ENCODE data around the gene ROBO4. TPM values are rescaled to one million over a fixed set of nuclear protein-coding genes. Genes with fewer than 3 reads are reported as not detected.

ROBO4 gene
- total RNA-seq, 1 experiment from 2014 or later, result 1.6 TPM

GRCh38 chr11:124943254-124943616 lies 45.6 kb upstream of the ROBO4 start:
- TF ChIP-seq EZH2 (IDR thresholded peaks at IDR 0.05; ENCODE audit: low read length, unreplicated experiment) (no peak), CTCF (conservative IDR thresholded peaks at IDR 0.05; ENCODE audit: low read depth, low read length) (no peak), EZH2phosphoT487 (IDR thresholded peaks at IDR 0.05; ENCODE audit: borderline replicate concordance, low read length) (no peak)
- H3K9me2 ChIP-seq (replicated peaks; ENCODE audit: low read length), result no peaks in the 10 kb centered on the region
- H3K9me3 ChIP-seq (ENCODE audit: low read length), result no peaks in the 10 kb centered on the region
- POLR2A ChIA-PET (ENCODE audit: unreplicated experiment), result no interaction called here
- no TSS peak for BruUV-seq (replicated peaks)
- DNase-seq (no peak), ATAC-seq (no peak)
- no peak overlapping the region for H3K4me3 ChIP-seq (ENCODE audit: low read length)
- CTCF ChIA-PET, result interaction anchor here (0.5 kb wide), 1 partner anchor 16 kb away, joined by 3 read pairs; no protein-coding TSS in a partner anchor
- H3K27ac ChIP-seq (ENCODE audit: low read length), result no peak overlapping the region
- H3K9ac ChIP-seq (ENCODE audit: low read length), result no peak overlapping the region
- H2AFZ ChIP-seq (ENCODE audit: low read length), result no peak overlapping the region
- H3K4me1 ChIP-seq (ENCODE audit: insufficient read depth, low read length), result peaks cover 4% of the 10 kb centered on the region; the same call in 1 of the 2 replicates
- intact Hi-C loops (cut with micrococcal nuclease), result no loop called here
- H3F3A ChIP-seq (ENCODE audit: low read length, unreplicated experiment), result no peaks in the 10 kb centered on the region
- H3K79me2 ChIP-seq (ENCODE audit: low read length), result no peaks in the 10 kb centered on the region
- H3K27me3 ChIP-seq (ENCODE audit: low read length), result no peaks in the 10 kb centered on the region
- H4K20me1 ChIP-seq (ENCODE audit: low read length), result no peaks in the 10 kb centered on the region
- no peak overlapping the region for H3K4me2 ChIP-seq (ENCODE audit: low read length)
- no peaks in the 10 kb centered on the region for H3K36me3 ChIP-seq (ENCODE audit: low read depth, low read length)

GRCh38 chr11:124942466-124943253 lies 45.0 kb upstream of the ROBO4 start:
- H3K79me2 ChIP-seq (ENCODE audit: low read length), result no peaks in the 10 kb centered on the region
- no peak overlapping the region for H3K4me2 ChIP-seq (ENCODE audit: low read length)
- ATAC-seq, result no peak
- peaks cover 4% of the 10 kb centered on the region; the same call in 1 of the 2 replicates for H3K4me1 ChIP-seq (ENCODE audit: insufficient read depth, low read length)
- no peak overlapping the region for H3K9ac ChIP-seq (ENCODE audit: low read length)
- CTCF ChIA-PET, result no interaction called here
- DNase-seq, result no peak
- no peaks in the 10 kb centered on the region for H3K9me2 ChIP-seq (replicated peaks; ENCODE audit: low read length)
- H3F3A ChIP-seq (ENCODE audit: low read length, unreplicated experiment), result no peaks in the 10 kb centered on the region
- no peak overlapping the region for H3K4me3 ChIP-seq (ENCODE audit: low read length)
- POLR2A ChIA-PET (ENCODE audit: unreplicated experiment), result no interaction called here
- BruUV-seq (replicated peaks), result no TSS peak
- H2AFZ ChIP-seq (ENCODE audit: low read length), result no peak overlapping the region
- H3K27ac ChIP-seq (ENCODE audit: low read length), result no peak overlapping the region
- H4K20me1 ChIP-seq (ENCODE audit: low read length), result no peaks in the 10 kb centered on the region
- no peaks in the 10 kb centered on the region for H3K36me3 ChIP-seq (ENCODE audit: low read depth, low read length)
- TF ChIP-seq CTCF (conservative IDR thresholded peaks at IDR 0.05; ENCODE audit: low read depth, low read length) (no peak), EZH2phosphoT487 (IDR thresholded peaks at IDR 0.05; ENCODE audit: borderline replicate concordance, low read length) (no peak), EZH2 (IDR thresholded peaks at IDR 0.05; ENCODE audit: low read length, unreplicated experiment) (no peak)
- no peaks in the 10 kb centered on the region for H3K27me3 ChIP-seq (ENCODE audit: low read length)
- no peaks in the 10 kb centered on the region for H3K9me3 ChIP-seq (ENCODE audit: low read length)
- intact Hi-C loops (cut with micrococcal nuclease), result no loop called here

- Histone ChIP-seq H3K36me3 (ENCODE audit: low read depth, low read length) (no peaks in the 10 kb centered on the region), H2AFZ (ENCODE audit: low read length) (no peak overlapping the region), H3F3A (ENCODE audit: low read length, unreplicated experiment) (no peaks in the 10 kb centered on the region), H3K79me2 (ENCODE audit: low read length) (no peaks in the 10 kb centered on the region), H3K9ac (ENCODE audit: low read length) (no peak overlapping the region), H4K20me1 (ENCODE audit: low read length) (no peaks in the 10 kb centered on the region), H3K27me3 (ENCODE audit: low read length) (no peaks in the 10 kb centered on the region), H3K9me2 (replicated peaks; ENCODE audit: low read length) (no peaks in the 10 kb centered on the region), H3K4me3 (ENCODE audit: low read length) (no peak overlapping the region), H3K9me3 (ENCODE audit: low read length) (no peaks in the 10 kb centered on the region), H3K4me2 (ENCODE audit: low read length) (no peak overlapping the region), H3K27ac (ENCODE audit: low read length) (no peak overlapping the region), H3K4me1 (ENCODE audit: insufficient read depth, low read length) (peaks cover 3% of the 10 kb centered on the region; the same call in 1 of the 2 replicates)
- CTCF ChIA-PET, result no interaction called here
- intact Hi-C loops (cut with micrococcal nuclease), result no loop called here
- no TSS peak for BruUV-seq (replicated peaks)
- ATAC-seq (no peak), DNase-seq (no peak)
- POLR2A ChIA-PET (ENCODE audit: unreplicated experiment), result no interaction called here
- no peak for TF ChIP-seq CTCF (conservative IDR thresholded peaks at IDR 0.05; ENCODE audit: low read depth, low read length)
- no peak for TF ChIP-seq EZH2 (IDR thresholded peaks at IDR 0.05; ENCODE audit: low read length, unreplicated experiment)
- no peak for TF ChIP-seq EZH2phosphoT487 (IDR thresholded peaks at IDR 0.05; ENCODE audit: borderline replicate concordance, low read length)
Measured at GRCh38 chr11:124941703-124942102, 44.0 kb upstream of the ROBO4 start.
